GM12878 (cell line): Measurements from ENCODE around the gene TRAPPC3. TPM values are rescaled to one million over a fixed set of nuclear protein-coding genes. Genes with fewer than 3 reads are reported as not detected.
A peak's percentile ranks its signal among the peaks of the same experiment; 100 is the strongest.

Source experiments
- ATF7 ChIP-seq: fragments of 450-650 bp; IDR thresholded peaks from 2 replicates; pipeline ENCODE4 v1.6.1; 2016; ENCODE audit warnings: low read depth, mild to moderate bottlenecking
- BACH1 ChIP-seq: fragments of 450-650 bp; IDR thresholded peaks from 2 replicates; pipeline ENCODE4 v1.6.1; 2017; ENCODE audit warnings: mild to moderate bottlenecking, borderline replicate concordance
- E4F1 ChIP-seq: fragments of 450-650 bp; IDR thresholded peaks from 2 replicates; pipeline ENCODE4 v1.6.1; 2018; ENCODE audit warnings: borderline replicate concordance, mild to moderate bottlenecking; ENCODE audit not compliant: partially characterized antibody
- HDGF ChIP-seq: fragments of 450-650 bp; IDR thresholded peaks from 2 replicates; pipeline ENCODE4 v1.6.1; 2016; ENCODE audit warnings: antibody characterized with exemption
- IRF4 ChIP-seq: IDR thresholded peaks from 2 replicates; pipeline ENCODE4 v1.6.1; 2011; ENCODE audit warnings: low read depth, low read length
- KLF5 ChIP-seq: fragments of 450-650 bp; IDR thresholded peaks from 2 replicates; pipeline ENCODE4 v1.6.1; 2014; ENCODE audit warnings: mild to moderate bottlenecking; ENCODE audit not compliant: partially characterized antibody
- NFXL1 ChIP-seq: fragments of 450-650 bp; IDR thresholded peaks from 2 replicates; pipeline ENCODE4 v1.6.1; 2017; ENCODE audit warnings: antibody characterized with exemption, mild to moderate bottlenecking, borderline replicate concordance
- NR2C2 ChIP-seq: IDR thresholded peaks from 2 replicates; pipeline ENCODE4 v1.6.1; 2011; ENCODE audit warnings: borderline replicate concordance, low read depth; ENCODE audit not compliant: control insufficient read depth, insufficient read length
- NR2F1 ChIP-seq: fragments of 450-650 bp; conservative IDR thresholded peaks from 2 replicates; pipeline ENCODE4 v1.6.1; 2017; ENCODE audit warnings: mild to moderate bottlenecking
- PML ChIP-seq: IDR thresholded peaks from 2 replicates; pipeline ENCODE4 v1.6.1; 2012; ENCODE audit warnings: low read length, inconsistent platforms
- POLR2AphosphoS2 ChIP-seq: IDR thresholded peaks from 2 replicates; pipeline ENCODE4 v1.6.1; 2011; ENCODE audit warnings: low read depth, mild to moderate bottlenecking, low read length, improper control_type of control experiment, moderate library complexity
- RELB ChIP-seq: fragments of 450-650 bp; IDR thresholded peaks from 2 replicates; pipeline ENCODE4 v1.6.1; 2017; ENCODE audit warnings: low read depth, mild to moderate bottlenecking, moderate library complexity
- SREBF2 ChIP-seq: IDR thresholded peaks from 2 replicates; pipeline ENCODE4 v1.6.1; 2012; ENCODE audit warnings: mild to moderate bottlenecking, low read length
- USF2 ChIP-seq: IDR thresholded peaks from 2 replicates; pipeline ENCODE4 v1.6.1; 2011; ENCODE audit warnings: low read depth, low read length, improper control_type of control experiment, borderline replicate concordance
- YBX1 ChIP-seq: fragments of 450-650 bp; IDR thresholded peaks from 2 replicates; pipeline ENCODE4 v1.6.1; 2016; ENCODE audit warnings: antibody characterized with exemption
- ZBTB11 ChIP-seq: fragments of 450-650 bp; formaldehyde crosslinking; IDR thresholded peaks from 2 replicates; pipeline ENCODE4 v1.5.0; 2022; ENCODE audit warnings: mild to moderate bottlenecking, missing genetic modification characterization
- ZBTB40 ChIP-seq: fragments of 450-650 bp; IDR thresholded peaks from 2 replicates; pipeline ENCODE4 v1.6.1; 2016; ENCODE audit warnings: mild to moderate bottlenecking, moderate library complexity, borderline replicate concordance
- polyA plus RNA-seq, 11 experiments: library from polyadenylated mRNA; depleted of rRNA in 4 of 11; unstranded in 6 of 11; stranded (reverse) in 5 of 11; fragments of >200 nt; fragmentation: Nextera tagmentation in 4 of 11; fragmentation: Illumina TruSeq in 1 of 11; extraction: Ambion mirVana in 4 of 11; extraction: Trizol in 1 of 11; gene quantifications; 1 replicate in 1 of 11; 2 replicates in 10 of 11; pipeline versions ENCODE4 v1.2.1 to v1.2.3, GENCODE V29; 2011 to 2016; ENCODE audit warnings: inconsistent platforms in 2 of 11, missing spikeins in 2 of 11, low read depth in 1 of 11
- total RNA-seq, 4 experiments: library from RNA; depleted of rRNA in 3 of 4; stranded (reverse); fragments of >200 nt in 3 of 4; fragmentation: Illumina TruSeq in 1 of 4; extraction: Trizol in 1 of 4; gene quantifications; 2 replicates each; pipeline versions ENCODE4 v1.2.1 to v1.2.3, GENCODE V29; 2013 to 2021

Gene TRAPPC3
- total and polyA plus RNA-seq, 10 of the 15 experiments (the other 5 are each of a cell fraction or from before 2014, with no cell fraction given), result 14.7 to 122 (median 70.5) TPM

- TF ChIP-seq ZBTB40, result no peak
- no peak for TF ChIP-seq PML
- TF ChIP-seq ZBTB11 (CRISPR knock-in tag), result no peak
- no peak for TF ChIP-seq NR2C2
- peak; percentile 76 for TF ChIP-seq ATF7
- peak; percentile 32; the same call in 1 of the 2 replicates for TF ChIP-seq BACH1
- no peak; the same call in 1 of the 2 replicates for TF ChIP-seq YBX1
- TF ChIP-seq POLR2AphosphoS2, result no peak
- no peak for TF ChIP-seq NFXL1
- peak; percentile 93 for TF ChIP-seq HDGF
- no peak for TF ChIP-seq E4F1
- TF ChIP-seq RELB, result peak; percentile 73
- no peak for TF ChIP-seq NR2F1
- no peak for TF ChIP-seq USF2
- no peak for TF ChIP-seq SREBF2
- no peak for TF ChIP-seq IRF4
- TF ChIP-seq KLF5, result no peak
Measured at GRCh38 chr1:36161641-36162531, 12.6 kb upstream of the TRAPPC3 start (continued).
